HepG2 (cell line): ENCODE results near the gene MAP3K21. TPM values are rescaled to one million over a fixed set of nuclear protein-coding genes. Genes with fewer than 3 reads are reported as not detected.

Experiments used
- ATAC-seq: fragments of 200-7000 bp; cut with Tn5 transposase; 3 replicates; pipeline ENCODE4 v1.9.1; 2020; ENCODE audit warnings: mild to moderate bottlenecking, moderate library complexity
- BruUV-seq: library from RNA; stranded (reverse); fragments of 400-500 nt; replicated peaks from 2 replicates; lab custom pipeline; 2021; lab: Mats Ljungman, UMichigan
- CTCF ChIA-PET: fragments of 300-600 bp; formaldehyde crosslinking; extraction: SDS; loops from one replicate; lab custom pipeline; 2021; ENCODE audit warnings: low total read pairs, inconsistent platforms, low intra/inter-chr PET ratio; lab: Yijun Ruan, JAX
- POLR2A ChIA-PET: fragments of 350-600 bp; sonication (Branson Sonifier 250); formaldehyde crosslinking; loops from one replicate; lab custom pipeline; 2020; ENCODE audit warnings: antibody characterized with exemption, inconsistent platforms; lab: Yijun Ruan, JAX
- DNase-seq: peaks from one replicate; pipeline ENCODE4 v3.0.0-alpha.2; 2015; ENCODE audit warnings: low spot score
- FAIRE-seq: peaks from 3 replicates; lab custom pipeline; 2011; peaks lifted over from hg19 to GRCh38; lab: Jason Lieb, UNC
- H2AFZ ChIP-seq: one replicate; pipeline ENCODE4 v1.6.1; 2011; ENCODE audit warnings: low read length, inconsistent platforms
- H3K27ac ChIP-seq: fragments of 300-600 bp; 3 replicates; pipeline ENCODE4 v1.8.0; 2011; ENCODE audit warnings: mixed run types, mild to moderate bottlenecking, mixed read lengths, low read length, inconsistent platforms; ENCODE audit not compliant: insufficient read depth; ENCODE audit errors: extremely low read length
- H3K27me3 ChIP-seq, 2 experiments: fragments of 200-600 bp in 1 of 2; 2 replicates in 1 of 2; 3 replicates in 1 of 2; pipeline versions ENCODE4 v1.6.0 to v1.8.0; 2011; ENCODE audit warnings: low read length in 2 of 2, mild to moderate bottlenecking in 2 of 2, moderate library complexity in 2 of 2, inconsistent platforms in 1 of 2; ENCODE audit not compliant: insufficient read depth in 2 of 2, control insufficient read depth in 1 of 2
- H3K36me3 ChIP-seq, 2 experiments: fragments of 200-600 bp in 1 of 2; replicated peaks in 1 of 2; 2 replicates in 1 of 2; 3 replicates in 1 of 2; pipeline versions ENCODE4 v1.5.1 to v1.8.0; 2011; ENCODE audit warnings: low read length in 2 of 2, inconsistent platforms in 1 of 2; ENCODE audit not compliant: insufficient read depth in 2 of 2, control insufficient read depth in 1 of 2
- H3K4me1 ChIP-seq: 2 replicates; pipeline ENCODE4 v1.5.1; 2012; ENCODE audit warnings: low read length, inconsistent platforms; ENCODE audit not compliant: insufficient read depth
- H3K4me2 ChIP-seq: 2 replicates; pipeline ENCODE4 v1.6.0; 2011; ENCODE audit warnings: low read depth, low read length, inconsistent platforms
- H3K4me3 ChIP-seq, 3 experiments: fragments of 200-600 bp in 1 of 3; sonication (generic), shearing (Covaris generic) in 1 of 3; replicated peaks in 1 of 3; 2 replicates each; pipeline ENCODE4 v1.5.1; 2011 to 2016; ENCODE audit warnings: low read length in 3 of 3, inconsistent platforms in 2 of 3, low read depth in 2 of 3, mild to moderate bottlenecking in 2 of 3, control low read depth in 1 of 3, mixed read lengths in 1 of 3; ENCODE audit not compliant: insufficient read depth in 1 of 3
- H3K79me2 ChIP-seq: one replicate; pipeline ENCODE4 v1.6.1; 2011; ENCODE audit warnings: low read length, inconsistent platforms; ENCODE audit not compliant: insufficient read depth
- H3K9ac ChIP-seq: 2 replicates; pipeline ENCODE4 v1.6.0; 2011; ENCODE audit warnings: mild to moderate bottlenecking, low read depth, low read length, inconsistent platforms; ENCODE audit not compliant: insufficient read depth
- H3K9me3 ChIP-seq: 2 replicates; pipeline ENCODE4 v1.5.1; 2012; ENCODE audit warnings: mild to moderate bottlenecking, low read length
- H4K20me1 ChIP-seq: 2 replicates; pipeline ENCODE4 v1.6.0; 2011; ENCODE audit warnings: inconsistent platforms, mild to moderate bottlenecking, low read length, moderate library complexity; ENCODE audit not compliant: insufficient read depth
- ARNT2 ChIP-seq: sonication (generic); formaldehyde crosslinking; IDR thresholded peaks from 2 replicates; pipeline ENCODE4 v1.8.0; 2022; ENCODE audit warnings: mild to moderate bottlenecking, low read depth, missing genetic modification reagents, moderate library complexity
- ATF7-NPFF ChIP-seq: sonication (generic); formaldehyde crosslinking; IDR thresholded peaks from 2 replicates; pipeline ENCODE4 v1.8.1; 2023; ENCODE audit warnings: mild to moderate bottlenecking, low read depth, missing genetic modification reagents, moderate library complexity
- BCL6 ChIP-seq: IDR thresholded peaks from 2 replicates; pipeline ENCODE4 v1.6.1; 2016; ENCODE audit warnings: missing genetic modification reagents, missing compliant biosample characterization
- ELK4 ChIP-seq: sonication (generic); formaldehyde crosslinking; IDR thresholded peaks from 2 replicates; pipeline ENCODE4 v1.9.0; 2021; ENCODE audit warnings: missing genetic modification reagents, borderline replicate concordance
- FOXO1 ChIP-seq: sonication (generic); formaldehyde crosslinking; IDR thresholded peaks from 2 replicates; pipeline ENCODE4 v1.4.0; 2020; ENCODE audit warnings: missing genetic modification reagents
- FUBP1 ChIP-seq: sonication (generic); formaldehyde crosslinking; IDR thresholded peaks from 2 replicates; pipeline ENCODE4 v1.5.1; 2020; ENCODE audit warnings: missing genetic modification reagents, mild to moderate bottlenecking, borderline replicate concordance
- KLF16 ChIP-seq, 2 experiments: sonication (generic) in 1 of 2; formaldehyde crosslinking in 1 of 2; IDR thresholded peaks; 2 replicates each; pipeline versions ENCODE4 v1.6.1 to v1.8.0; 2016 to 2023; ENCODE audit warnings: missing genetic modification reagents in 2 of 2, missing compliant biosample characterization in 1 of 2
- PAF1 ChIP-seq: IDR thresholded peaks from 2 replicates; pipeline ENCODE4 v1.6.1; 2016; ENCODE audit warnings: missing genetic modification reagents, missing compliant biosample characterization
- PRDM4 ChIP-seq: sonication (generic); formaldehyde crosslinking; IDR thresholded peaks from 2 replicates; pipeline ENCODE4 v1.9.0; 2021; ENCODE audit warnings: missing genetic modification reagents, borderline replicate concordance
- SALL2 ChIP-seq: sonication (generic); formaldehyde crosslinking; IDR thresholded peaks from 2 replicates; pipeline ENCODE4 v1.8.1; 2023; ENCODE audit warnings: mild to moderate bottlenecking, missing genetic modification reagents, inconsistent platforms
- STAT5B ChIP-seq: sonication (generic); formaldehyde crosslinking; IDR thresholded peaks from 2 replicates; pipeline ENCODE4 v1.4.0; 2020; ENCODE audit warnings: missing genetic modification reagents
- TP53 ChIP-seq: sonication (generic); formaldehyde crosslinking; conservative IDR thresholded peaks from 2 replicates; pipeline ENCODE4 v1.4.0; 2020; ENCODE audit warnings: missing genetic modification reagents
- ZFP36 ChIP-seq: fragments of 150-350 bp; IDR thresholded peaks from 2 replicates; pipeline ENCODE4 v1.6.1; 2018; ENCODE audit warnings: borderline replicate concordance, low read length, low read depth; ENCODE audit not compliant: partially characterized antibody
- ZNF382 ChIP-seq: sonication (generic); formaldehyde crosslinking; IDR thresholded peaks from 2 replicates; pipeline ENCODE4 v1.5.0; 2020; ENCODE audit warnings: missing genetic modification reagents, mild to moderate bottlenecking, borderline replicate concordance
- ZNF564 ChIP-seq: sonication (generic); formaldehyde crosslinking; IDR thresholded peaks from 2 replicates; pipeline ENCODE4 v1.8.1; 2023; ENCODE audit warnings: mild to moderate bottlenecking, missing genetic modification reagents
- ZNF629 ChIP-seq: sonication (generic); formaldehyde crosslinking; conservative IDR thresholded peaks from 2 replicates; pipeline ENCODE4 v1.5.0; 2020; ENCODE audit warnings: missing genetic modification reagents
- ZNF644 ChIP-seq: IDR thresholded peaks from 2 replicates; pipeline ENCODE4 v1.6.1; 2016; ENCODE audit warnings: low read depth
- ZNF710 ChIP-seq: sonication (generic); formaldehyde crosslinking; IDR thresholded peaks from 2 replicates; pipeline ENCODE4 v1.5.0; 2020; ENCODE audit warnings: mild to moderate bottlenecking, missing genetic modification reagents, borderline replicate concordance
- WGBS: methylation state at CpG from one replicate; pipeline ENCODE4 v1.1.6; 2017; ENCODE audit warnings: low lambda C conversion rate; 5-methylcytosine and 5-hydroxymethylcytosine counted together
- in situ Hi-C: cut with HindIII; loops from 2 replicates; pipeline ENCODE4 v1.10.0; 2017; ENCODE audit warnings: low pct_unique_long_range_greater_than_20kb; ENCODE audit not compliant: extremely low pct_ligation_motif_present
- intact Hi-C: fragments of 100-400 bp; cut with micrococcal nuclease; formaldehyde crosslinking; loops from one replicate; pipeline ENCODE4 v1.10.0; 2022; ENCODE audit not compliant: unreplicated experiment
- polyA plus RNA-seq, 8 experiments: library from polyadenylated mRNA; depleted of rRNA in 3 of 8; stranded (reverse) in 7 of 8; unstranded in 1 of 8; fragments of >200 nt; fragmentation: Illumina TruSeq in 4 of 8; extraction: Trizol in 4 of 8; gene quantifications; 2 replicates each; pipeline versions ENCODE4 v1.2.1 to v1.2.3, GENCODE V29; 2011 to 2016; ENCODE audit warnings: low read depth in 4 of 8, missing spikeins in 1 of 8, mixed read lengths in 1 of 8; ENCODE audit not compliant: insufficient read depth in 1 of 8
- total RNA-seq, 5 experiments: library from RNA; depleted of rRNA; stranded (reverse); fragments of >200 nt; fragmentation: Illumina TruSeq; extraction: Trizol; gene quantifications; 2 replicates each; pipeline ENCODE4 v1.2.3, GENCODE V29; 2016; ENCODE audit warnings: low read depth in 1 of 5

The MAP3K21 gene
- total and polyA plus RNA-seq, 2 of the 13 experiments (the other 11 are each of a cell fraction or from before 2014, with no cell fraction given) = not detected

GRCh38 chr1:233409540-233409939 lies 82.0 kb downstream of the MAP3K21 start (continued):
- TF ChIP-seq PRDM4 (no peak), ZNF564 (CRISPR knock-in tag) (no peak), ATF7-NPFF (CRISPR knock-in tag) (no peak), PAF1 (CRISPR knock-in tag) (no peak), ARNT2 (CRISPR knock-in tag) (no peak), ZNF629 (no peak), ZNF382 (CRISPR knock-in tag) (no peak), ZNF644 (CRISPR knock-in tag) (no peak)

- ATAC-seq (no peak), FAIRE-seq (no peak), DNase-seq (no peak)
- peaks cover 11% of the 10 kb centered on the region; the same call in 1 of the 2 replicates for H3K9me3 ChIP-seq
- no peaks in the 10 kb centered on the region for H3K4me1 ChIP-seq
- H2AFZ ChIP-seq = no peak overlapping the region
- H3K9ac ChIP-seq = no peak overlapping the region
- H3K36me3 ChIP-seq = no peaks in the 10 kb centered on the region
- in situ Hi-C loops = no loop called here
- no peak overlapping the region for H3K4me2 ChIP-seq
- BruUV-seq = no TSS peak
- H4K20me1 ChIP-seq = no peaks in the 10 kb centered on the region
- H3K27ac ChIP-seq = no peak overlapping the region
- intact Hi-C loops = no loop called here
- CTCF ChIA-PET = no interaction called here
- H3K4me3 ChIP-seq = no peak overlapping the region
- POLR2A ChIA-PET = no interaction called here
- WGBS = 55% methylated on average over 4 of the region's 5 CpGs
- H3K27me3 ChIP-seq = no peaks in the 10 kb centered on the region
- H3K79me2 ChIP-seq = no peaks in the 10 kb centered on the region
- no peak for TF ChIP-seq TP53 (CRISPR knock-in tag)
- no peak for TF ChIP-seq FUBP1
- no peak for TF ChIP-seq ELK4 (CRISPR knock-in tag)
- no peak for TF ChIP-seq BCL6 (CRISPR knock-in tag)
- TF ChIP-seq STAT5B (CRISPR knock-in tag) = no peak
- TF ChIP-seq KLF16 (CRISPR knock-in tag; IDR thresholded peaks at IDR 0.05) = no peak
- no peak for TF ChIP-seq SALL2
- no peak for TF ChIP-seq FOXO1 (CRISPR knock-in tag)
- TF ChIP-seq ZNF710 (CRISPR knock-in tag) = no peak
- TF ChIP-seq ZFP36 = no peak
Measured at GRCh38 chr1:233410906-233411305, 83.4 kb downstream of the MAP3K21 start.
